HG03060 (cell line): Measurements from ENCODE around the gene ZNF174.

Experiments used
- ATAC-seq: cut with Tn5 transposase; IDR thresholded peaks from one replicate; pipeline ENCODE4 v1.9.1; 2021; ENCODE audit warnings: low read depth, moderate number of reproducible peaks; ENCODE audit not compliant: unreplicated experiment

The ZNF174 gene

GRCh38 chr16:3439637-3440036 is 38.6 kb downstream of the ZNF174 start:
- ATAC-seq, result no peak

- ATAC-seq, result peak; percentile 65
Observed at GRCh38 chr16:3443108-3444031, 42.4 kb downstream of the ZNF174 start, which contains the start of the genes NAA60 and ZNF597. TSS of gene NAA60 (plus strand) at chr16:3443680. CDS start at chr16:3476228, 32,548 bp downstream. TSS of gene ZNF597 (minus strand) at chr16:3443504. CDS start at chr16:3443153, 351 bp downstream.

- ATAC-seq, result peak; percentile 23
Observed at GRCh38 chr16:3444032-3444388, 43.0 kb downstream of the ZNF174 start.

- ATAC-seq, result no peak
Observed at GRCh38 chr16:3454093-3454492, 53.1 kb downstream of the ZNF174 start.

GRCh38 chr16:3454631-3455147 is 53.7 kb downstream of the ZNF174 start:
- ATAC-seq, result no peak

GRCh38 chr16:3457434-3458252 is 56.6 kb downstream of the ZNF174 start:
- ATAC-seq, result peak; percentile 57

GRCh38 chr16:3458278-3458851 is 57.4 kb downstream of the ZNF174 start:
- ATAC-seq, result no peak

- no peak for ATAC-seq
Observed at GRCh38 chr16:3458852-3459361, 57.9 kb downstream of the ZNF174 start.
